Skeletal muscle satellite cell (primary cell): ENCODE results near the gene C2CD4D.

Experiments used
- H3K27me3 ChIP-seq: 2 replicates; pipeline ENCODE4 v1.7.0; 2013; ENCODE audit warnings: low read length; ENCODE audit not compliant: control insufficient read depth, insufficient read depth
- H3K36me3 ChIP-seq: 2 replicates; pipeline ENCODE4 v1.7.0; 2013; ENCODE audit warnings: mild to moderate bottlenecking, control low read depth, low read length; ENCODE audit not compliant: insufficient read depth
- H3K4me1 ChIP-seq: 2 replicates; pipeline ENCODE4 v1.7.0; 2013; ENCODE audit warnings: low read length; ENCODE audit not compliant: control insufficient read depth, insufficient read depth
- H3K4me2 ChIP-seq: 2 replicates; pipeline ENCODE4 v1.7.0; 2013; ENCODE audit warnings: mild to moderate bottlenecking, low read length
- H3K4me3 ChIP-seq: 2 replicates; pipeline ENCODE4 v1.7.0; 2013; ENCODE audit warnings: low read length
- H3K9ac ChIP-seq: 2 replicates; pipeline ENCODE4 v1.7.0; 2013; ENCODE audit warnings: mild to moderate bottlenecking, low read depth, low read length, moderate library complexity
- H3K9me3 ChIP-seq: replicated peaks from 2 replicates; pipeline ENCODE4 v1.7.0; 2013; ENCODE audit warnings: mild to moderate bottlenecking, control low read depth, low read length

The C2CD4D gene

GRCh38 chr1:151809985-151810556 is 29.5 kb downstream of the C2CD4D start:
- peaks cover 8% of the 10 kb centered on the region for H3K4me1 ChIP-seq
- H3K9me3 ChIP-seq = no peaks in the 10 kb centered on the region
- no peak overlapping the region for H3K4me3 ChIP-seq
- H3K4me2 ChIP-seq = no peak overlapping the region
- peaks cover 63% of the 10 kb centered on the region for H3K27me3 ChIP-seq
- no peaks in the 10 kb centered on the region for H3K36me3 ChIP-seq
- no peak overlapping the region for H3K9ac ChIP-seq

GRCh38 chr1:151809290-151809984 is 30.2 kb downstream of the C2CD4D start:
- no peak overlapping the region for H3K9ac ChIP-seq
- peaks cover 65% of the 10 kb centered on the region for H3K27me3 ChIP-seq
- no peak overlapping the region for H3K4me3 ChIP-seq
- no peak overlapping the region for H3K4me2 ChIP-seq
- no peaks in the 10 kb centered on the region for H3K9me3 ChIP-seq
- peaks cover 8% of the 10 kb centered on the region for H3K4me1 ChIP-seq
- H3K36me3 ChIP-seq = no peaks in the 10 kb centered on the region

GRCh38 chr1:151807766-151808165 is 31.9 kb downstream of the C2CD4D start:
- peaks cover 8% of the 10 kb centered on the region for H3K4me1 ChIP-seq
- H3K27me3 ChIP-seq = peaks cover 69% of the 10 kb centered on the region
- no peak overlapping the region for H3K4me2 ChIP-seq
- H3K36me3 ChIP-seq = no peaks in the 10 kb centered on the region
- no peaks in the 10 kb centered on the region for H3K9me3 ChIP-seq
- H3K9ac ChIP-seq = no peak overlapping the region
- no peak overlapping the region for H3K4me3 ChIP-seq

GRCh38 chr1:151807131-151807530 is 32.5 kb downstream of the C2CD4D start:
- Histone ChIP-seq H3K4me1 (peaks cover 8% of the 10 kb centered on the region), H3K4me3 (no peak overlapping the region), H3K36me3 (no peaks in the 10 kb centered on the region), H3K4me2 (no peak overlapping the region), H3K9ac (no peak overlapping the region), H3K27me3 (peaks cover 72% of the 10 kb centered on the region), H3K9me3 (no peaks in the 10 kb centered on the region)

GRCh38 chr1:151806170-151806569 is 33.5 kb downstream of the C2CD4D start:
- no peak overlapping the region for H3K4me2 ChIP-seq
- H3K27me3 ChIP-seq = peaks cover 81% of the 10 kb centered on the region
- H3K4me1 ChIP-seq = peaks cover 2% of the 10 kb centered on the region
- H3K9me3 ChIP-seq = no peaks in the 10 kb centered on the region
- no peak overlapping the region for H3K4me3 ChIP-seq
- H3K36me3 ChIP-seq = no peaks in the 10 kb centered on the region
- no peak overlapping the region for H3K9ac ChIP-seq

GRCh38 chr1:151805066-151805820 is 34.4 kb downstream of the C2CD4D start, which contains the start of gene LINGO4:
Gene LINGO4, minus strand, starts transcription at chr1:151805419. Its CDS starts 2,715 bp downstream, at chr1:151802704.
- no peaks in the 10 kb centered on the region for H3K36me3 ChIP-seq
- H3K27me3 ChIP-seq = peaks cover 90% of the 10 kb centered on the region
- no peak within 1 kb of the TSS for H3K9ac ChIP-seq
- no peaks in the 10 kb centered on the region for H3K9me3 ChIP-seq
- no peak within 1 kb of the TSS for H3K4me3 ChIP-seq
- H3K4me2 ChIP-seq = no peak within 1 kb of the TSS
- H3K4me1 ChIP-seq = no peaks in the 10 kb centered on the region

GRCh38 chr1:151803915-151804314 is 35.7 kb downstream of the C2CD4D start:
- H3K4me3 ChIP-seq = no peak overlapping the region
- no peak overlapping the region for H3K4me2 ChIP-seq
- H3K27me3 ChIP-seq = peaks cover 98% of the 10 kb centered on the region
- no peaks in the 10 kb centered on the region for H3K36me3 ChIP-seq
- H3K4me1 ChIP-seq = no peaks in the 10 kb centered on the region
- H3K9me3 ChIP-seq = no peaks in the 10 kb centered on the region
- no peak overlapping the region for H3K9ac ChIP-seq

GRCh38 chr1:151803164-151803563 is 36.5 kb downstream of the C2CD4D start:
- no peaks in the 10 kb centered on the region for H3K4me1 ChIP-seq
- no peak overlapping the region for H3K4me3 ChIP-seq
- peaks cover 98% of the 10 kb centered on the region for H3K27me3 ChIP-seq
- no peak overlapping the region for H3K4me2 ChIP-seq
- H3K36me3 ChIP-seq = no peaks in the 10 kb centered on the region
- H3K9me3 ChIP-seq = no peaks in the 10 kb centered on the region
- H3K9ac ChIP-seq = no peak overlapping the region

- Histone ChIP-seq H3K4me1 (no peaks in the 10 kb centered on the region), H3K27me3 (peaks cover 96% of the 10 kb centered on the region), H3K36me3 (no peaks in the 10 kb centered on the region), H3K9ac (no peak overlapping the region), H3K9me3 (no peaks in the 10 kb centered on the region), H3K4me2 (no peak overlapping the region), H3K4me3 (no peak overlapping the region)
Measured at GRCh38 chr1:151802372-151802771, 37.2 kb downstream of the C2CD4D start.

GRCh38 chr1:151801846-151802245 is 37.8 kb downstream of the C2CD4D start:
- Histone ChIP-seq H3K36me3 (no peaks in the 10 kb centered on the region), H3K27me3 (peaks cover 95% of the 10 kb centered on the region), H3K4me3 (no peak overlapping the region)

GRCh38 chr1:151801310-151801820 is 38.3 kb downstream of the C2CD4D start:
- peaks cover 95% of the 10 kb centered on the region for H3K27me3 ChIP-seq
- H3K4me1 ChIP-seq = no peaks in the 10 kb centered on the region
- H3K4me3 ChIP-seq = no peak overlapping the region
- no peak overlapping the region for H3K4me2 ChIP-seq
- H3K9me3 ChIP-seq = no peaks in the 10 kb centered on the region
- no peaks in the 10 kb centered on the region for H3K36me3 ChIP-seq
- no peak overlapping the region for H3K9ac ChIP-seq

More at GRCh38 chr1:151801846-151802245, 37.8 kb downstream of the C2CD4D start:
- H3K9me3 ChIP-seq = no peaks in the 10 kb centered on the region
- H3K4me1 ChIP-seq = no peaks in the 10 kb centered on the region
- H3K9ac ChIP-seq = no peak overlapping the region
- no peak overlapping the region for H3K4me2 ChIP-seq
